HG03097 (cell line): ENCODE data around the gene VN1R5.
"Not testable (repeated sequence)": the region's sequence is repeated elsewhere in the genome, so short reads cannot be mapped to it uniquely, and the experiment has no call there.

ENCODE experiments used
- ATAC-seq: cut with Tn5 transposase; IDR thresholded peaks from one replicate; pipeline ENCODE4 v1.9.1; 2021; ENCODE audit not compliant: unreplicated experiment, low FRiP score

The VN1R5 gene

GRCh38 chr1:247270003-247270402 is 14.1 kb downstream of the VN1R5 start:
- no peak for ATAC-seq

- no peak for ATAC-seq
Observed at GRCh38 chr1:247273013-247273412, 17.1 kb downstream of the VN1R5 start.

GRCh38 chr1:247274605-247275256 is 18.9 kb downstream of the VN1R5 start:
- no peak for ATAC-seq

- no peak for ATAC-seq
Observed at GRCh38 chr1:247277191-247277590, 21.3 kb downstream of the VN1R5 start.

GRCh38 chr1:247281001-247281574 is 25.2 kb downstream of the VN1R5 start:
- ATAC-seq: no peak

GRCh38 chr1:247286134-247286670 is 30.3 kb downstream of the VN1R5 start:
- ATAC-seq: no peak

GRCh38 chr1:247287460-247287859 is 31.6 kb downstream of the VN1R5 start:
- ATAC-seq: no peak

GRCh38 chr1:247288341-247288740 is 32.5 kb downstream of the VN1R5 start:
- no peak for ATAC-seq

GRCh38 chr1:247289274-247289892 is 33.5 kb downstream of the VN1R5 start:
- ATAC-seq: not testable (repeated sequence)

- no peak for ATAC-seq
Observed at GRCh38 chr1:247290576-247290975, 34.7 kb downstream of the VN1R5 start.

- ATAC-seq: no peak
Observed at GRCh38 chr1:247291161-247291560, 35.3 kb downstream of the VN1R5 start.

GRCh38 chr1:247291833-247292561 is 36.1 kb downstream of the VN1R5 start:
- no peak for ATAC-seq

- ATAC-seq: no peak
Observed at GRCh38 chr1:247293047-247293446, 37.2 kb downstream of the VN1R5 start.

GRCh38 chr1:247294282-247294681 is 38.4 kb downstream of the VN1R5 start:
- ATAC-seq: no peak

GRCh38 chr1:247295274-247295684 is 39.4 kb downstream of the VN1R5 start:
- ATAC-seq: no peak

- ATAC-seq: no peak
Observed at GRCh38 chr1:247295746-247296145, 39.9 kb downstream of the VN1R5 start.

GRCh38 chr1:247296599-247297180 is 40.8 kb downstream of the VN1R5 start:
- no peak for ATAC-seq

GRCh38 chr1:247297263-247298123 is 41.6 kb downstream of the VN1R5 start:
- ATAC-seq: no peak

- ATAC-seq: no peak
Observed at GRCh38 chr1:247298124-247298481, 42.2 kb downstream of the VN1R5 start.

- no peak for ATAC-seq
Observed at GRCh38 chr1:247298701-247299100, 42.8 kb downstream of the VN1R5 start.
